A549 treated with AZD9567 at 1 μM for 4 hours (cell line): ENCODE measurements around the gene BNIP1. TPM values are rescaled to one million over a fixed set of nuclear protein-coding genes. Genes with fewer than 3 reads are reported as not detected.

Source experiments
- total RNA-seq: library from RNA; stranded (reverse); fragments of 200-300 nt; extraction: Qiagen RNA extraction; gene quantifications from 5 replicates; pipeline ENCODE4 v1.2.3, GENCODE V29; 2022; ENCODE audit not compliant: insufficient read depth

The BNIP1 gene, protein sequence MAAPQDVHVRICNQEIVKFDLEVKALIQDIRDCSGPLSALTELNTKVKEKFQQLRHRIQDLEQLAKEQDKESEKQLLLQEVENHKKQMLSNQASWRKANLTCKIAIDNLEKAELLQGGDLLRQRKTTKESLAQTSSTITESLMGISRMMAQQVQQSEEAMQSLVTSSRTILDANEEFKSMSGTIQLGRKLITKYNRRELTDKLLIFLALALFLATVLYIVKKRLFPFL
- total RNA-seq: 13.9 to 15.8 TPM (median 14.7 TPM) in 5 replicates

GRCh38 chr5:173144200-173145176, at the start of gene BNIP1:
Gene BNIP1 (plus strand): TSS chr5:173144531. CDS start chr5:173144546, 15 bp downstream.

Other genes starting within 250 kb of the BNIP1 start
- gene RPL26L1, start 185.1 kb upstream of the BNIP1 start, total RNA-seq: 114 to 124 TPM (median 121 TPM) in 5 replicates
- 279 to 398 TPM (median 368 TPM) in 5 replicates for gene ATP6V0E1, start 160.8 kb upstream of the BNIP1 start, total RNA-seq
- gene CREBRF, start 88.2 kb upstream of the BNIP1 start, total RNA-seq: 2.4 to 4.9 TPM (median 3.1 TPM) in 5 replicates
- 8.3 to 16.6 TPM (median 14.9 TPM) in 5 replicates for gene NKX2-5, start 90.7 kb downstream of the BNIP1 start, total RNA-seq
- gene STC2, start 183.9 kb downstream of the BNIP1 start, total RNA-seq: 34.5 to 48.7 TPM (median 41.4 TPM) in 5 replicates